Measurements from ENCODE around the gene NFYB.

DNA sequence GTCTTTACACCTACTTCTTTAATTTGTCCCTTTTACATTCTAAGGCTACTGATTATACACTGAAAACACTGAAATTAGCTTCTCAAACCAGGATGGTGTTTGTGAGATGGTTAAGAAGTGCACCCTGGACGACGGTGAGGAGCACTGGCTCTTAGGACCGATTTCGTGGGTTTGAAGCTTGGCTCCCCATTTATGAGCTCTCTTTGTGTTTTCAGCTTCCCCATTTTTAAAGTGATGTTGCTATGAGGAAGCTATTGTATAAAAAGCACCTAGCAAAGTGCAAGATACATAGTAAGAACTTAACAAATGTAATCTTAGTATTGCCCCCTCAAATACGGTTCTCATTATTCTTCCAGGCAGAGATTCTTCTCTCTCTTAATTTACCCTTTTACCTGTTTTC is 4.7 kb downstream of the NFYB start:
- TF ChIP-seq, protein P1, sequence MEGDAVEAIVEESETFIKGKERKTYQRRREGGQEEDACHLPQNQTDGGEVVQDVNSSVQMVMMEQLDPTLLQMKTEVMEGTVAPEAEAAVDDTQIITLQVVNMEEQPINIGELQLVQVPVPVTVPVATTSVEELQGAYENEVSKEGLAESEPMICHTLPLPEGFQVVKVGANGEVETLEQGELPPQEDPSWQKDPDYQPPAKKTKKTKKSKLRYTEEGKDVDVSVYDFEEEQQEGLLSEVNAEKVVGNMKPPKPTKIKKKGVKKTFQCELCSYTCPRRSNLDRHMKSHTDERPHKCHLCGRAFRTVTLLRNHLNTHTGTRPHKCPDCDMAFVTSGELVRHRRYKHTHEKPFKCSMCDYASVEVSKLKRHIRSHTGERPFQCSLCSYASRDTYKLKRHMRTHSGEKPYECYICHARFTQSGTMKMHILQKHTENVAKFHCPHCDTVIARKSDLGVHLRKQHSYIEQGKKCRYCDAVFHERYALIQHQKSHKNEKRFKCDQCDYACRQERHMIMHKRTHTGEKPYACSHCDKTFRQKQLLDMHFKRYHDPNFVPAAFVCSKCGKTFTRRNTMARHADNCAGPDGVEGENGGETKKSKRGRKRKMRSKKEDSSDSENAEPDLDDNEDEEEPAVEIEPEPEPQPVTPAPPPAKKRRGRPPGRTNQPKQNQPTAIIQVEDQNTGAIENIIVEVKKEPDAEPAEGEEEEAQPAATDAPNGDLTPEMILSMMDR (IDR thresholded peaks at IDR 0.05): no peak
- TF ChIP-seq SIN3A (IDR thresholded peaks at IDR 0.05; ENCODE audit: borderline replicate concordance, low read depth, low read length) (no peak), FOXJ3 (CRISPR knock-in tag; IDR thresholded peaks at IDR 0.05) (no peak)
- TF ChIP-seq, protein P2, sequence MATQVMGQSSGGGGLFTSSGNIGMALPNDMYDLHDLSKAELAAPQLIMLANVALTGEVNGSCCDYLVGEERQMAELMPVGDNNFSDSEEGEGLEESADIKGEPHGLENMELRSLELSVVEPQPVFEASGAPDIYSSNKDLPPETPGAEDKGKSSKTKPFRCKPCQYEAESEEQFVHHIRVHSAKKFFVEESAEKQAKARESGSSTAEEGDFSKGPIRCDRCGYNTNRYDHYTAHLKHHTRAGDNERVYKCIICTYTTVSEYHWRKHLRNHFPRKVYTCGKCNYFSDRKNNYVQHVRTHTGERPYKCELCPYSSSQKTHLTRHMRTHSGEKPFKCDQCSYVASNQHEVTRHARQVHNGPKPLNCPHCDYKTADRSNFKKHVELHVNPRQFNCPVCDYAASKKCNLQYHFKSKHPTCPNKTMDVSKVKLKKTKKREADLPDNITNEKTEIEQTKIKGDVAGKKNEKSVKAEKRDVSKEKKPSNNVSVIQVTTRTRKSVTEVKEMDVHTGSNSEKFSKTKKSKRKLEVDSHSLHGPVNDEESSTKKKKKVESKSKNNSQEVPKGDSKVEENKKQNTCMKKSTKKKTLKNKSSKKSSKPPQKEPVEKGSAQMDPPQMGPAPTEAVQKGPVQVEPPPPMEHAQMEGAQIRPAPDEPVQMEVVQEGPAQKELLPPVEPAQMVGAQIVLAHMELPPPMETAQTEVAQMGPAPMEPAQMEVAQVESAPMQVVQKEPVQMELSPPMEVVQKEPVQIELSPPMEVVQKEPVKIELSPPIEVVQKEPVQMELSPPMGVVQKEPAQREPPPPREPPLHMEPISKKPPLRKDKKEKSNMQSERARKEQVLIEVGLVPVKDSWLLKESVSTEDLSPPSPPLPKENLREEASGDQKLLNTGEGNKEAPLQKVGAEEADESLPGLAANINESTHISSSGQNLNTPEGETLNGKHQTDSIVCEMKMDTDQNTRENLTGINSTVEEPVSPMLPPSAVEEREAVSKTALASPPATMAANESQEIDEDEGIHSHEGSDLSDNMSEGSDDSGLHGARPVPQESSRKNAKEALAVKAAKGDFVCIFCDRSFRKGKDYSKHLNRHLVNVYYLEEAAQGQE (IDR thresholded peaks at IDR 0.05; ENCODE audit: low read depth, low read length): no peak

All from SK-N-SH (cell line).